ENCODE data around the gene NMBR.

GRCh38 chr6:142154336-142154735, 7.4 kb upstream of the NMBR start:
- TF ChIP-seq, protein P1, sequence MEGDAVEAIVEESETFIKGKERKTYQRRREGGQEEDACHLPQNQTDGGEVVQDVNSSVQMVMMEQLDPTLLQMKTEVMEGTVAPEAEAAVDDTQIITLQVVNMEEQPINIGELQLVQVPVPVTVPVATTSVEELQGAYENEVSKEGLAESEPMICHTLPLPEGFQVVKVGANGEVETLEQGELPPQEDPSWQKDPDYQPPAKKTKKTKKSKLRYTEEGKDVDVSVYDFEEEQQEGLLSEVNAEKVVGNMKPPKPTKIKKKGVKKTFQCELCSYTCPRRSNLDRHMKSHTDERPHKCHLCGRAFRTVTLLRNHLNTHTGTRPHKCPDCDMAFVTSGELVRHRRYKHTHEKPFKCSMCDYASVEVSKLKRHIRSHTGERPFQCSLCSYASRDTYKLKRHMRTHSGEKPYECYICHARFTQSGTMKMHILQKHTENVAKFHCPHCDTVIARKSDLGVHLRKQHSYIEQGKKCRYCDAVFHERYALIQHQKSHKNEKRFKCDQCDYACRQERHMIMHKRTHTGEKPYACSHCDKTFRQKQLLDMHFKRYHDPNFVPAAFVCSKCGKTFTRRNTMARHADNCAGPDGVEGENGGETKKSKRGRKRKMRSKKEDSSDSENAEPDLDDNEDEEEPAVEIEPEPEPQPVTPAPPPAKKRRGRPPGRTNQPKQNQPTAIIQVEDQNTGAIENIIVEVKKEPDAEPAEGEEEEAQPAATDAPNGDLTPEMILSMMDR (IDR thresholded peaks at IDR 0.05; ENCODE audit: low read depth, low read length), result no peak
- TF ChIP-seq POLR2A (IDR thresholded peaks at IDR 0.05; ENCODE audit: extremely low read depth, insufficient read length), result no peak
- TF ChIP-seq, protein P2, sequence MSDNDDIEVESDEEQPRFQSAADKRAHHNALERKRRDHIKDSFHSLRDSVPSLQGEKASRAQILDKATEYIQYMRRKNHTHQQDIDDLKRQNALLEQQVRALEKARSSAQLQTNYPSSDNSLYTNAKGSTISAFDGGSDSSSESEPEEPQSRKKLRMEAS (IDR thresholded peaks at IDR 0.05; ENCODE audit: low read depth, low read length), result no peak

Measured in NB4 (cell line).